Measurements from ENCODE around the gene STXBP4.
A peak's percentile ranks its signal among the peaks of the same experiment; 100 is the strongest.

Gene STXBP4

DNA sequence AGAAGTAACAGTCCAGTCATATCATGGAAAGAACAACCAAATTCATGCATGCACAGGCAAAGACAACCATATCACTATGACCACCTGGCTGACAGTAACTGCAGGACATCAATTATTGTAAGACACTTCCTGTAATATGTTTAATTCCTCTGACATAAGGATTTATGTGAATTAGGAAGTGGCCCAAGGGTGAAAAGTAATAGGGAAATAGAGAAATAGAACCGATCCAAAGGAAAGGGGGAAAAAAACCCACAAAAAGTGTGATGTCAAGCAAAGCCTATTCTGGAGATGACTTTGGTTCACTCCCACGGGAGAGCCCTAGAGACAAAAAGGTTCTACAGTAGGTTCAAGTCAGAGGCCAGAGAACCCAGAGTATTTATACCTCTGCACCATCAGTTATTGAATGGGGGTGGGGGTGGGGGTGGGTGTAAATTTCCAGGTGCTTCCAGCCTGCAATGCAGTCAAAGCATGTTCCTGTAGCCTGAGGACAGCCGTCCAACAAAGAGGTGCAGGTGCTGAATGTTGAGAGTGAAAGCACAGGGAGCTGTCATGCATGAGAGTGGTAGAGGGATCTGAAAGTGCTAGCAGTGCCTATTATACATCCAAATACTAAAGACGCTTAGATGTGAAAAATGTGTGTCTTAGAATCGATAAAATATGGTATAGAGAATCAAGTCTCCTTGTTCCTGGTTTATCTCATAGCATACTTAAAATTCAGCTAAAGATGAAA, 200.6 kb downstream of the STXBP4 start:
- Histone ChIP-seq H3K79me2 (ENCODE audit: insufficient read depth, low read depth) (no peaks in the 10 kb centered on the region), H3K27me3 (ENCODE audit: insufficient read depth, low read depth) (no peaks in the 10 kb centered on the region), H2AFZ (ENCODE audit: low read depth) (no peak overlapping the region), H3K36me3 (ENCODE audit: insufficient read depth) (no peaks in the 10 kb centered on the region), H3K4me3 (IDR thresholded peaks at IDR 0.05; ENCODE audit: insufficient read depth, low read depth, low read length) (no peak overlapping the region), H3K4me2 (peak overlapping the region; percentile 18; the same call in 1 of the 2 replicates), H4K20me1 (ENCODE audit: insufficient read depth) (no peaks in the 10 kb centered on the region), H3K9ac (no peak overlapping the region), H3K27ac (0 out of 2 replicates have a peak overlapping the region, but pooled peaks have one; percentile 8), H3K4me1 (ENCODE audit: low read depth, poor library complexity, severe bottlenecking) (peaks cover 27% of the 10 kb centered on the region)
- TF ChIP-seq CTCF (conservative IDR thresholded peaks at IDR 0.05; ENCODE audit: low read depth, low read length): no peak

DNA sequence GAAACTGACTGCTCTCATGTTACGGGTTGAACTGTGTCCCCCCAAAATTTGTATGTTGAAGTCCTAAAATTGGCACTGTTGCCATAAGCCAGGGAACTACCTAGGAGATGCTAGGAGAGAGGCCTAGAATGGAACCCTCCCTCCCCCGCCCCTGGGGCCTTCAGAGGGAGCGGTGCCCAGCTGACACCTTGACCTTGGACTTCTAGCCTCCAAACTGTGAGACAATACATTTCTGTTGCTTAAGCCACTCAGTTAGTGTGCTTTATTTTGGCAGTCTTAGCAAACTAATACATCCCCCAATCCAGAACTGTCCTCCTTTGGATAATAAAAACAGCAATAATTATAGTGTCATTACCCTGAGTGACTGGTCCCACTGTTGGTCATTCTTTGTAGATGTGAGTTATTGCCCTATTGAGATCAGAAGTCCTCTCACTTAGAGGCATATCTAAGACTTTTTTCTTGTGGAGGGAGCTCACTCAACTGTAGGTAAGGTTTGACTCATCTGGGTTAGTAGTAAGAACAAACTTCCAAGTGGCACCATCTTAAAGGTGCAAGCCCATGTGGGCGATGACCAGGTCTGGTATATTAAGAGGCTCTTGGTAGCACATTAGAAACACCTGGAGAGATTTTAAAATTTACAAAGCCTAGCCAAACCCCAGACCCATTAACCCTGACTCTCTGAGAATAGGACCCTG, 203.2 kb downstream of the STXBP4 start:
- no peak overlapping the region for H2AFZ ChIP-seq (ENCODE audit: low read depth)
- H3K79me2 ChIP-seq (ENCODE audit: insufficient read depth, low read depth): no peaks in the 10 kb centered on the region
- H3K27ac ChIP-seq: no peak overlapping the region
- H3K4me3 ChIP-seq (IDR thresholded peaks at IDR 0.05; ENCODE audit: insufficient read depth, low read depth, low read length): no peak overlapping the region
- no peaks in the 10 kb centered on the region for H3K27me3 ChIP-seq (ENCODE audit: insufficient read depth, low read depth)
- peaks cover 27% of the 10 kb centered on the region for H3K4me1 ChIP-seq (ENCODE audit: low read depth, poor library complexity, severe bottlenecking)
- no peaks in the 10 kb centered on the region for H3K36me3 ChIP-seq (ENCODE audit: insufficient read depth)
- no peak overlapping the region for H3K9ac ChIP-seq
- TF ChIP-seq CTCF (conservative IDR thresholded peaks at IDR 0.05; ENCODE audit: low read depth, low read length): no peak
- no peaks in the 10 kb centered on the region for H4K20me1 ChIP-seq (ENCODE audit: insufficient read depth)
- no peak overlapping the region for H3K4me2 ChIP-seq

- no peak for TF ChIP-seq CTCF (conservative IDR thresholded peaks at IDR 0.05; ENCODE audit: low read depth, low read length)
- no peaks in the 10 kb centered on the region for H3K79me2 ChIP-seq (ENCODE audit: insufficient read depth, low read depth)
- H3K27ac ChIP-seq: no peak overlapping the region
- H3K36me3 ChIP-seq (ENCODE audit: insufficient read depth): no peaks in the 10 kb centered on the region
- H4K20me1 ChIP-seq (ENCODE audit: insufficient read depth): no peaks in the 10 kb centered on the region
- no peak overlapping the region for H3K4me3 ChIP-seq (IDR thresholded peaks at IDR 0.05; ENCODE audit: insufficient read depth, low read depth, low read length)
- H2AFZ ChIP-seq (ENCODE audit: low read depth): no peak overlapping the region
- peaks cover 27% of the 10 kb centered on the region for H3K4me1 ChIP-seq (ENCODE audit: low read depth, poor library complexity, severe bottlenecking)
- no peak overlapping the region for H3K9ac ChIP-seq
- no peaks in the 10 kb centered on the region for H3K27me3 ChIP-seq (ENCODE audit: insufficient read depth, low read depth)
- no peak overlapping the region for H3K4me2 ChIP-seq
Observed at GRCh38 chr17:55172612-55173011, 204.0 kb downstream of the STXBP4 start.

- Histone ChIP-seq H3K27ac (no peak overlapping the region), H3K4me1 (ENCODE audit: low read depth, poor library complexity, severe bottlenecking) (peaks cover 18% of the 10 kb centered on the region), H4K20me1 (ENCODE audit: insufficient read depth) (no peaks in the 10 kb centered on the region), H3K27me3 (ENCODE audit: insufficient read depth, low read depth) (no peaks in the 10 kb centered on the region), H3K9ac (no peak overlapping the region), H3K4me3 (IDR thresholded peaks at IDR 0.05; ENCODE audit: insufficient read depth, low read depth, low read length) (no peak overlapping the region), H2AFZ (ENCODE audit: low read depth) (no peak overlapping the region), H3K4me2 (no peak overlapping the region), H3K79me2 (ENCODE audit: insufficient read depth, low read depth) (no peaks in the 10 kb centered on the region), H3K36me3 (ENCODE audit: insufficient read depth) (no peaks in the 10 kb centered on the region)
- TF ChIP-seq CTCF (conservative IDR thresholded peaks at IDR 0.05; ENCODE audit: low read depth, low read length): no peak
Observed at GRCh38 chr17:55174133-55174532, 205.6 kb downstream of the STXBP4 start.

All from KMS-11 (cell line).